Neural cell (in vitro differentiated cells): ENCODE measurements around the gene ST3GAL4. TPM values are rescaled to one million over a fixed set of nuclear protein-coding genes. Genes with fewer than 3 reads are reported as not detected.

ENCODE experiments used
- H2AFZ ChIP-seq: fragments of 200-600, 300-800 bp; sonication (generic), shearing (Covaris generic); 2 replicates; pipeline ENCODE4 v1.6.0; 2014; ENCODE audit warnings: low read depth, mild to moderate bottlenecking, antibody characterized with exemption, low read length, moderate library complexity
- H3F3A ChIP-seq: fragments of 200-600 bp; shearing (Covaris generic); 2 replicates; pipeline ENCODE4 v1.6.1; 2016; ENCODE audit warnings: mild to moderate bottlenecking, moderate library complexity, mixed read lengths, antibody characterized with exemption, low read length; ENCODE audit not compliant: insufficient read depth, poor library complexity, severe bottlenecking
- H3K27ac ChIP-seq: fragments of 200-600, 300-800 bp; sonication (generic), shearing (Covaris generic); 2 replicates; pipeline ENCODE4 v1.5.1; 2014; ENCODE audit warnings: mild to moderate bottlenecking, low read length, moderate library complexity
- H3K27me3 ChIP-seq: fragments of 300-800, 200-600 bp; sonication (generic), shearing (Covaris generic); 2 replicates; pipeline ENCODE4 v1.6.0; 2014; ENCODE audit warnings: mild to moderate bottlenecking, low read depth, low read length, moderate library complexity; ENCODE audit not compliant: insufficient read depth
- H3K36me3 ChIP-seq: fragments of 300-800, 200-600 bp; sonication (generic), shearing (Covaris generic); 2 replicates; pipeline ENCODE4 v1.5.1; 2014; ENCODE audit warnings: mild to moderate bottlenecking, antibody characterized with exemption, low read length, moderate library complexity; ENCODE audit not compliant: insufficient read depth
- H3K4me2 ChIP-seq: fragments of 300-800, 200-600 bp; sonication (generic), shearing (Covaris generic); 2 replicates; pipeline ENCODE4 v1.6.0; 2014; ENCODE audit warnings: mild to moderate bottlenecking, low read length
- H3K4me3 ChIP-seq: fragments of 300-800, 200-600 bp; sonication (generic), shearing (Covaris generic); 2 replicates; pipeline ENCODE4 v1.5.1; 2014; ENCODE audit warnings: mild to moderate bottlenecking, low read length, moderate library complexity
- H3K79me2 ChIP-seq: fragments of 200-600 bp; shearing (Covaris generic); replicated peaks from 2 replicates; pipeline ENCODE4 v1.6.0; 2014; ENCODE audit warnings: mild to moderate bottlenecking, low read length, moderate library complexity; ENCODE audit not compliant: insufficient read depth
- H3K9ac ChIP-seq: fragments of 300-800, 200-600 bp; sonication (generic), shearing (Covaris generic); 2 replicates; pipeline ENCODE4 v1.6.1; 2016; ENCODE audit warnings: mild to moderate bottlenecking, low read length, mixed read lengths
- H3K9me2 ChIP-seq: fragments of 200-600 bp; shearing (Covaris generic); 2 replicates; pipeline ENCODE4 v1.6.1; 2016; ENCODE audit warnings: mild to moderate bottlenecking, low read length, mixed read lengths; ENCODE audit not compliant: insufficient read depth
- H3K9me3 ChIP-seq: fragments of 200-600, 300-800 bp; sonication (generic), shearing (Covaris generic); 2 replicates; pipeline ENCODE4 v1.6.1; 2016; ENCODE audit warnings: mild to moderate bottlenecking, mixed run types, low read length, moderate library complexity, mixed read lengths
- H4K20me1 ChIP-seq: fragments of 200-600 bp; shearing (Covaris generic); 2 replicates; pipeline ENCODE4 v1.6.1; 2016; ENCODE audit warnings: mild to moderate bottlenecking, mixed run types; ENCODE audit not compliant: insufficient read depth
- EP300 ChIP-seq: fragments of 450-650 bp; conservative IDR thresholded peaks from 2 replicates; pipeline ENCODE4 v1.6.1; 2014; ENCODE audit warnings: antibody characterized with exemption, mild to moderate bottlenecking, moderate library complexity; ENCODE audit not compliant: poor library complexity, severe bottlenecking
- EZH2 ChIP-seq: fragments of 200-600, 300-800 bp; shearing (Covaris generic), sonication (generic); IDR thresholded peaks from 2 replicates; pipeline ENCODE4 v1.6.1; 2014; ENCODE audit warnings: antibody characterized with exemption, low read length, borderline replicate concordance, mild to moderate bottlenecking; ENCODE audit not compliant: insufficient read depth, poor library complexity, severe bottlenecking
- MXI1 ChIP-seq: fragments of 450-650 bp; conservative IDR thresholded peaks from 2 replicates; pipeline ENCODE4 v1.6.1; 2014; ENCODE audit warnings: antibody characterized with exemption, mild to moderate bottlenecking; ENCODE audit not compliant: poor library complexity, severe bottlenecking
- POLR2AphosphoS5 ChIP-seq: IDR thresholded peaks from 2 replicates; pipeline ENCODE4 v1.6.1; 2012
- RAD21 ChIP-seq: fragments of 450-650 bp; conservative IDR thresholded peaks from 2 replicates; pipeline ENCODE4 v1.6.1; 2014; ENCODE audit warnings: antibody characterized with exemption, mild to moderate bottlenecking, moderate library complexity
- SMC3 ChIP-seq: fragments of 450-650 bp; conservative IDR thresholded peaks from 2 replicates; pipeline ENCODE4 v1.6.1; 2014; ENCODE audit warnings: antibody characterized with exemption, mild to moderate bottlenecking, moderate library complexity; ENCODE audit not compliant: poor library complexity
- TAF1 ChIP-seq: IDR thresholded peaks from 2 replicates; pipeline ENCODE4 v1.6.1; 2012; ENCODE audit warnings: low read depth
- polyA plus RNA-seq: library from polyadenylated mRNA; depleted of rRNA; stranded (reverse); fragments of >200 nt; gene quantifications from 2 replicates; pipeline ENCODE4 v1.2.3, GENCODE V29; 2014
- TF ChIP-seq, protein P1 (sequence below): fragments of 450-650 bp; IDR thresholded peaks from 2 replicates; pipeline ENCODE4 v1.5.1; 2014; ENCODE audit warnings: antibody characterized with exemption, mild to moderate bottlenecking, moderate library complexity; ENCODE audit not compliant: poor library complexity, severe bottlenecking
- TF ChIP-seq, protein P2 (sequence below): IDR thresholded peaks from 2 replicates; pipeline ENCODE4 v1.6.1; 2012; ENCODE audit warnings: borderline replicate concordance

ST3GAL4 gene
- polyA plus RNA-seq, 1 donor from 2014 or later: 46.1 TPM

DNA sequence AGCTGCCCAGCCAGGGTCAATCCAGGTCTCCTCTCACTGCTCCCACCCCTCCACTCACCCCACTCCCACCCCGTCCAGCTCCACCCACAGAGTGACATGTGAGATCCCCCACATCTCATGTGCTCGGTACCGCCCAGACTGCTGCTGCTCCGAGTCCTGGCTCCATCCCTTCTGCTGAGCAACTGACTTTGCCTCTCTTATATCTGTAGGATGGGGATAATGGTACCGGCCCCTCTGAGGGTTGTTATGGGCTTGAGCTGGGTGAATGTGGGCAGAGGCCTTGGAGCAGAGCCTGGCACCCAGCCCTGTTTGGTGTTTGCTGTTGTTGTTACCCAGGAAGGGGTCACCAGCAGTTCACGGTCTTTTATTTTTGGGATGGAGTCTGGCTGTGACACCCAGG is 77.0 kb downstream of the ST3GAL4 start:
- H3K4me3 ChIP-seq: no peak overlapping the region
- no peaks in the 10 kb centered on the region for H3K36me3 ChIP-seq
- no peak overlapping the region for H3K9ac ChIP-seq
- no peak overlapping the region for H3K4me2 ChIP-seq
- H4K20me1 ChIP-seq: no peaks in the 10 kb centered on the region
- H3K9me2 ChIP-seq: no peaks in the 10 kb centered on the region
- H3K79me2 ChIP-seq: no peaks in the 10 kb centered on the region
- no peak overlapping the region for H2AFZ ChIP-seq
- TF ChIP-seq, protein P1, sequence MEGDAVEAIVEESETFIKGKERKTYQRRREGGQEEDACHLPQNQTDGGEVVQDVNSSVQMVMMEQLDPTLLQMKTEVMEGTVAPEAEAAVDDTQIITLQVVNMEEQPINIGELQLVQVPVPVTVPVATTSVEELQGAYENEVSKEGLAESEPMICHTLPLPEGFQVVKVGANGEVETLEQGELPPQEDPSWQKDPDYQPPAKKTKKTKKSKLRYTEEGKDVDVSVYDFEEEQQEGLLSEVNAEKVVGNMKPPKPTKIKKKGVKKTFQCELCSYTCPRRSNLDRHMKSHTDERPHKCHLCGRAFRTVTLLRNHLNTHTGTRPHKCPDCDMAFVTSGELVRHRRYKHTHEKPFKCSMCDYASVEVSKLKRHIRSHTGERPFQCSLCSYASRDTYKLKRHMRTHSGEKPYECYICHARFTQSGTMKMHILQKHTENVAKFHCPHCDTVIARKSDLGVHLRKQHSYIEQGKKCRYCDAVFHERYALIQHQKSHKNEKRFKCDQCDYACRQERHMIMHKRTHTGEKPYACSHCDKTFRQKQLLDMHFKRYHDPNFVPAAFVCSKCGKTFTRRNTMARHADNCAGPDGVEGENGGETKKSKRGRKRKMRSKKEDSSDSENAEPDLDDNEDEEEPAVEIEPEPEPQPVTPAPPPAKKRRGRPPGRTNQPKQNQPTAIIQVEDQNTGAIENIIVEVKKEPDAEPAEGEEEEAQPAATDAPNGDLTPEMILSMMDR: no peak
- TF ChIP-seq MXI1 (no peak), EP300 (no peak), TAF1 (no peak), RAD21 (no peak), EZH2 (no peak), SMC3 (no peak), POLR2AphosphoS5 (no peak)
- TF ChIP-seq, protein P2, sequence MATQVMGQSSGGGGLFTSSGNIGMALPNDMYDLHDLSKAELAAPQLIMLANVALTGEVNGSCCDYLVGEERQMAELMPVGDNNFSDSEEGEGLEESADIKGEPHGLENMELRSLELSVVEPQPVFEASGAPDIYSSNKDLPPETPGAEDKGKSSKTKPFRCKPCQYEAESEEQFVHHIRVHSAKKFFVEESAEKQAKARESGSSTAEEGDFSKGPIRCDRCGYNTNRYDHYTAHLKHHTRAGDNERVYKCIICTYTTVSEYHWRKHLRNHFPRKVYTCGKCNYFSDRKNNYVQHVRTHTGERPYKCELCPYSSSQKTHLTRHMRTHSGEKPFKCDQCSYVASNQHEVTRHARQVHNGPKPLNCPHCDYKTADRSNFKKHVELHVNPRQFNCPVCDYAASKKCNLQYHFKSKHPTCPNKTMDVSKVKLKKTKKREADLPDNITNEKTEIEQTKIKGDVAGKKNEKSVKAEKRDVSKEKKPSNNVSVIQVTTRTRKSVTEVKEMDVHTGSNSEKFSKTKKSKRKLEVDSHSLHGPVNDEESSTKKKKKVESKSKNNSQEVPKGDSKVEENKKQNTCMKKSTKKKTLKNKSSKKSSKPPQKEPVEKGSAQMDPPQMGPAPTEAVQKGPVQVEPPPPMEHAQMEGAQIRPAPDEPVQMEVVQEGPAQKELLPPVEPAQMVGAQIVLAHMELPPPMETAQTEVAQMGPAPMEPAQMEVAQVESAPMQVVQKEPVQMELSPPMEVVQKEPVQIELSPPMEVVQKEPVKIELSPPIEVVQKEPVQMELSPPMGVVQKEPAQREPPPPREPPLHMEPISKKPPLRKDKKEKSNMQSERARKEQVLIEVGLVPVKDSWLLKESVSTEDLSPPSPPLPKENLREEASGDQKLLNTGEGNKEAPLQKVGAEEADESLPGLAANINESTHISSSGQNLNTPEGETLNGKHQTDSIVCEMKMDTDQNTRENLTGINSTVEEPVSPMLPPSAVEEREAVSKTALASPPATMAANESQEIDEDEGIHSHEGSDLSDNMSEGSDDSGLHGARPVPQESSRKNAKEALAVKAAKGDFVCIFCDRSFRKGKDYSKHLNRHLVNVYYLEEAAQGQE: no peak
- H3K27me3 ChIP-seq: no peaks in the 10 kb centered on the region
- H3F3A ChIP-seq: no peaks in the 10 kb centered on the region
- no peaks in the 10 kb centered on the region for H3K9me3 ChIP-seq
- H3K27ac ChIP-seq: no peak overlapping the region

GRCh38 chr11:126433244-126433846 is 77.9 kb downstream of the ST3GAL4 start:
- Histone ChIP-seq H2AFZ (no peak overlapping the region), H3F3A (no peaks in the 10 kb centered on the region), H3K9me2 (no peaks in the 10 kb centered on the region), H3K9me3 (no peaks in the 10 kb centered on the region), H4K20me1 (no peaks in the 10 kb centered on the region), H3K4me3 (no peak overlapping the region), H3K36me3 (no peaks in the 10 kb centered on the region), H3K27ac (no peak overlapping the region), H3K79me2 (no peaks in the 10 kb centered on the region), H3K9ac (no peak overlapping the region), H3K4me2 (no peak overlapping the region), H3K27me3 (no peaks in the 10 kb centered on the region)
- TF ChIP-seq MXI1 (no peak), TAF1 (no peak), EP300 (no peak), RAD21 (no peak), SMC3 (no peak), EZH2 (no peak), POLR2AphosphoS5 (no peak)
- TF ChIP-seq, protein P2: no peak
- TF ChIP-seq, protein P1: no peak
